Measurements from ENCODE around the gene KCNG4.

DNA sequence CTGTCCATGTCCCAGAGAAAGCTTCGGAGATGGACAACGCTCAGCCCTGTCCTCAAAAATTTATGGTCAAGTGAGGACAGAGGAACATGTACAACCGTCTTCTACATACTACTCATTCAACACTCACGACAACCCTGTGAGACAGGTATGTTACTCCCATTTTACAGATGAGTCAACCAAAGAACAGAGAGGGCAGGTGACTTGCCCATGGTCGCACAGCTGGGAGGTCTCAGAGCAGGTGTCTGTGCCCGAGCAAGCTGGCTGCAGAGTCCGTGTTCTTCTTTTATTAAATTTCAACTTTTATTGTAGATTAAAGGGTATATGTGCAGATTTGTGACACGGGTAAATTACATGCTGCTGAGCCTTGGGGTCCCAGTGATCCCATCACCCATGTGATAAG is 49.1 kb upstream of the KCNG4 start:
- TF ChIP-seq, protein P1, sequence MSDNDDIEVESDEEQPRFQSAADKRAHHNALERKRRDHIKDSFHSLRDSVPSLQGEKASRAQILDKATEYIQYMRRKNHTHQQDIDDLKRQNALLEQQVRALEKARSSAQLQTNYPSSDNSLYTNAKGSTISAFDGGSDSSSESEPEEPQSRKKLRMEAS (IDR thresholded peaks at IDR 0.05; ENCODE audit: low read depth, low read length), result no peak
- TF ChIP-seq, protein P2, sequence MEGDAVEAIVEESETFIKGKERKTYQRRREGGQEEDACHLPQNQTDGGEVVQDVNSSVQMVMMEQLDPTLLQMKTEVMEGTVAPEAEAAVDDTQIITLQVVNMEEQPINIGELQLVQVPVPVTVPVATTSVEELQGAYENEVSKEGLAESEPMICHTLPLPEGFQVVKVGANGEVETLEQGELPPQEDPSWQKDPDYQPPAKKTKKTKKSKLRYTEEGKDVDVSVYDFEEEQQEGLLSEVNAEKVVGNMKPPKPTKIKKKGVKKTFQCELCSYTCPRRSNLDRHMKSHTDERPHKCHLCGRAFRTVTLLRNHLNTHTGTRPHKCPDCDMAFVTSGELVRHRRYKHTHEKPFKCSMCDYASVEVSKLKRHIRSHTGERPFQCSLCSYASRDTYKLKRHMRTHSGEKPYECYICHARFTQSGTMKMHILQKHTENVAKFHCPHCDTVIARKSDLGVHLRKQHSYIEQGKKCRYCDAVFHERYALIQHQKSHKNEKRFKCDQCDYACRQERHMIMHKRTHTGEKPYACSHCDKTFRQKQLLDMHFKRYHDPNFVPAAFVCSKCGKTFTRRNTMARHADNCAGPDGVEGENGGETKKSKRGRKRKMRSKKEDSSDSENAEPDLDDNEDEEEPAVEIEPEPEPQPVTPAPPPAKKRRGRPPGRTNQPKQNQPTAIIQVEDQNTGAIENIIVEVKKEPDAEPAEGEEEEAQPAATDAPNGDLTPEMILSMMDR (IDR thresholded peaks at IDR 0.05 in 2 of 3, conservative IDR thresholded peaks at IDR 0.05 in 1 of 3; ENCODE audit: control insufficient read depth in 2 of 3, extremely low read depth in 1 of 3, insufficient read depth in 1 of 3, low read depth in 3 of 3, low read length in 3 of 3), result no peak

Measured in GM12878 (cell line).